Measurements from ENCODE around the gene PPEF1.

DNA sequence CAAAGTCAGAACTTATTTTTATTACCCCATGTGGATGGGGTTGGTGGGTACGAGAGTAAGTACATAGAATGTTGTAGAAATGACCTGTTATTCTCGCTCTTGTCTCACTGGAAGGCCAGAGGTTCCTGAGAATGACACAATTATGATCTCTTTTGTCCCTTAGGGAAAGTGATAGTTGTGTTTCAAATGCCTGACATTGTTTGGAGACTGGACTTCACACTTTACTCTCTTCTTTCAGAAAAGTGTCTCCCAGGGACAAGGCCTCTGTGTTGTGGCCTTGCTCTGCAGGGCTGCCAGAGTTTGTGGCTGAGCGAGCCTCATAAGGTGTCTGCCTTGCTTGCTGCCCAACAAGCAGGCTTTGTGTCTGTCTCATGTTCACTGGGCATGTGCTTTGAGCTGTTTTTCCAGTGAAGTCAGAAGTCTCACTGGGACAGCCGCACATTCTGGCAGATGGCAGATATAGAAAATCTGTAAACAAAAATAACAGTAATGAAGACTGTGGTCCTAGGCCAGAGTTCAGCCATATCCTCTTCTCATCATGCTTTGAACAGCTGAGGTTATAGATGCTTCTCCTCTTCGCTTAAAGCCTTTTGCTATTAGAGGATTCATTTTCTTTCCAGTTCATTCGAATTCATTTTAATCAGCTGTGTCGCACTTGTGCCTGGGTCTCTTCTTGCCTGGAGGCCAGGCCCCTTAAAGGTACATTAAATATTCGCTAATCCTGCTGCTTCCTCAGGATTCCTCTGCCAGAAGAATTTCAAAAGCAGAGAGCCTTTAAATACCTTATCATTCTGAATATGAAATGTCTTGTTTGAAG, 14.4 kb downstream of the PPEF1 start:
- TF ChIP-seq, protein P1, sequence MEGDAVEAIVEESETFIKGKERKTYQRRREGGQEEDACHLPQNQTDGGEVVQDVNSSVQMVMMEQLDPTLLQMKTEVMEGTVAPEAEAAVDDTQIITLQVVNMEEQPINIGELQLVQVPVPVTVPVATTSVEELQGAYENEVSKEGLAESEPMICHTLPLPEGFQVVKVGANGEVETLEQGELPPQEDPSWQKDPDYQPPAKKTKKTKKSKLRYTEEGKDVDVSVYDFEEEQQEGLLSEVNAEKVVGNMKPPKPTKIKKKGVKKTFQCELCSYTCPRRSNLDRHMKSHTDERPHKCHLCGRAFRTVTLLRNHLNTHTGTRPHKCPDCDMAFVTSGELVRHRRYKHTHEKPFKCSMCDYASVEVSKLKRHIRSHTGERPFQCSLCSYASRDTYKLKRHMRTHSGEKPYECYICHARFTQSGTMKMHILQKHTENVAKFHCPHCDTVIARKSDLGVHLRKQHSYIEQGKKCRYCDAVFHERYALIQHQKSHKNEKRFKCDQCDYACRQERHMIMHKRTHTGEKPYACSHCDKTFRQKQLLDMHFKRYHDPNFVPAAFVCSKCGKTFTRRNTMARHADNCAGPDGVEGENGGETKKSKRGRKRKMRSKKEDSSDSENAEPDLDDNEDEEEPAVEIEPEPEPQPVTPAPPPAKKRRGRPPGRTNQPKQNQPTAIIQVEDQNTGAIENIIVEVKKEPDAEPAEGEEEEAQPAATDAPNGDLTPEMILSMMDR (IDR thresholded peaks at IDR 0.05): no peak
- TF ChIP-seq POLR2A (IDR thresholded peaks at IDR 0.05): no peak
